PFSK-1 (cell line): Measurements from ENCODE around the gene NDUFS8.

Experiments used
- FOXP2 ChIP-seq: optimal IDR thresholded peaks from 2 replicates; pipeline ENCODE3; 2011; ENCODE audit warnings: borderline replicate concordance, control low read depth, inconsistent platforms; ENCODE audit not compliant: insufficient read depth; ENCODE audit errors: extremely low read length, extremely low read depth
- POLR2AphosphoS5 ChIP-seq: IDR thresholded peaks from 2 replicates; pipeline ENCODE4 v1.6.1; 2012; ENCODE audit warnings: low read depth, mild to moderate bottlenecking, control low read depth, low read length, moderate library complexity
- REST ChIP-seq, 2 experiments: IDR thresholded peaks; 2 replicates each; pipeline versions ENCODE4 v1.6.1 to v1.8.0; 2011 to 2012; ENCODE audit warnings: low read depth in 2 of 2, low read length in 2 of 2, control low read depth in 1 of 2, inconsistent platforms in 1 of 2, mild to moderate bottlenecking in 1 of 2, moderate library complexity in 1 of 2; ENCODE audit not compliant: insufficient read depth in 1 of 2
- SIN3A ChIP-seq: IDR thresholded peaks from 2 replicates; pipeline ENCODE4 v1.6.1; 2012; ENCODE audit warnings: mild to moderate bottlenecking, low read length, moderate library complexity, borderline replicate concordance; ENCODE audit not compliant: insufficient read depth
- TAF1 ChIP-seq: IDR thresholded peaks from 2 replicates; pipeline ENCODE4 v1.6.1; 2012; ENCODE audit warnings: low read length, control low read depth, borderline replicate concordance; ENCODE audit not compliant: insufficient read depth

The NDUFS8 gene

GRCh38 chr11:67996622-67997474, 33.6 kb upstream of the NDUFS8 start:
- TF ChIP-seq POLR2AphosphoS5 (no peak), TAF1 (no peak), REST (IDR thresholded peaks at IDR 0.05; ENCODE audit: insufficient read depth in 1 of 2, low read depth in 2 of 2, low read length in 2 of 2) (no peak), SIN3A (no peak), FOXP2 (no peak)

GRCh38 chr11:67997475-67997921, 33.0 kb upstream of the NDUFS8 start:
- no peak for TF ChIP-seq POLR2AphosphoS5
- no peak for TF ChIP-seq FOXP2
- TF ChIP-seq REST (IDR thresholded peaks at IDR 0.05; ENCODE audit: insufficient read depth in 1 of 2, low read depth in 2 of 2, low read length in 2 of 2) = no peak
- no peak for TF ChIP-seq TAF1
- no peak for TF ChIP-seq SIN3A

GRCh38 chr11:67998150-67999045, 32.1 kb upstream of the NDUFS8 start:
- no peak for TF ChIP-seq POLR2AphosphoS5
- no peak for TF ChIP-seq SIN3A
- no peak for TF ChIP-seq FOXP2
- no peak for TF ChIP-seq TAF1
- TF ChIP-seq REST (IDR thresholded peaks at IDR 0.05; ENCODE audit: insufficient read depth in 1 of 2, low read depth in 2 of 2, low read length in 2 of 2) = no peak

- TF ChIP-seq FOXP2 = no peak
Measured at GRCh38 chr11:67999201-67999629, 31.3 kb upstream of the NDUFS8 start.

GRCh38 chr11:67999704-68000103, 30.8 kb upstream of the NDUFS8 start:
- TF ChIP-seq SIN3A (no peak), POLR2AphosphoS5 (no peak), REST (IDR thresholded peaks at IDR 0.05; ENCODE audit: insufficient read depth in 1 of 2, low read depth in 2 of 2, low read length in 2 of 2) (no peak), TAF1 (no peak), FOXP2 (no peak)
